Measurements from ENCODE around the gene TANGO6. TPM values are rescaled to one million over a fixed set of nuclear protein-coding genes. Genes with fewer than 3 reads are reported as not detected.

Gene TANGO6
- total RNA-seq, 1 experiment from 2014 or later, result 22.3 TPM

Other genes starting within 250 kb of the TANGO6 start
- gene CDH3, start 198.2 kb upstream of the TANGO6 start, total RNA-seq (2014; rRNA removed; shearing (Covaris generic)), result 0.07 and 0.34 TPM in 2 replicates
- gene CDH1, start 106.2 kb upstream of the TANGO6 start, total RNA-seq (2014; rRNA removed; shearing (Covaris generic)), result 0.14 and 1.5 TPM in 2 replicates

Data from A172 (cell line).